ENCODE results near the gene PITX1. TPM values are rescaled to one million over a fixed set of nuclear protein-coding genes. Genes with fewer than 3 reads are reported as not detected.

The PITX1 gene
- total and polyA plus RNA-seq, 2 donors (not counting 1 experiment from before 2014, with no cell fraction given), result 1.7 to 3.1 TPM

- no peaks in the 10 kb centered on the region for H3K4me1 ChIP-seq (ENCODE audit: control insufficient read depth, extremely low read depth, insufficient read depth, low read length)
- no peaks in the 10 kb centered on the region for H3K79me2 ChIP-seq (ENCODE audit: control insufficient read depth, insufficient read depth, low read length)
- H3K36me3 ChIP-seq (ENCODE audit: control insufficient read depth, insufficient read depth, low read length), result no peaks in the 10 kb centered on the region
- H4K20me1 ChIP-seq (ENCODE audit: control insufficient read depth, extremely low read depth, insufficient read depth, low read length), result no peaks in the 10 kb centered on the region
- H3K27me3 ChIP-seq (ENCODE audit: control insufficient read depth, insufficient read depth, low read length), result peaks cover 43% of the 10 kb centered on the region
- no peak overlapping the region for H3K4me2 ChIP-seq (ENCODE audit: extremely low read depth, insufficient read depth, low read length)
- H2AFZ ChIP-seq (ENCODE audit: low read length), result no peak overlapping the region
- DNase-seq (ENCODE audit: low read depth in 2 of 2), result no peak
- no peak overlapping the region for H3K9ac ChIP-seq (ENCODE audit: insufficient read depth, low read length)
- H3K4me3 ChIP-seq (replicated peaks in 1 of 4; ENCODE audit: control extremely low read depth in 1 of 4, insufficient read depth in 1 of 4, low read depth in 3 of 4, low read length in 4 of 4), result no peak overlapping the region
- no peak overlapping the region for H3K27ac ChIP-seq (ENCODE audit: insufficient read depth, low read length)
- no peaks in the 10 kb centered on the region for H3K9me3 ChIP-seq (ENCODE audit: control insufficient read depth, insufficient read depth, low read depth, low read length)
- no peak for TF ChIP-seq EZH2 (IDR thresholded peaks at IDR 0.05; ENCODE audit: low read length, missing control alignments)
- TF ChIP-seq CTCF (conservative IDR thresholded peaks at IDR 0.05 in 1 of 2, IDR thresholded peaks at IDR 0.05 in 1 of 2; ENCODE audit: low read depth in 1 of 2, low read length in 2 of 2), result no peak
These were observed 18.6 kb upstream of the PITX1 start for GRCh38 chr5:135052511-135053145.

GRCh38 chr5:135051872-135052271 is 17.8 kb upstream of the PITX1 start:
- TF ChIP-seq CTCF (conservative IDR thresholded peaks at IDR 0.05 in 1 of 2, IDR thresholded peaks at IDR 0.05 in 1 of 2; ENCODE audit: low read depth in 1 of 2, low read length in 2 of 2) (no peak), EZH2 (IDR thresholded peaks at IDR 0.05; ENCODE audit: low read length, missing control alignments) (no peak)
- no peaks in the 10 kb centered on the region for H4K20me1 ChIP-seq (ENCODE audit: control insufficient read depth, extremely low read depth, insufficient read depth, low read length)
- peaks cover 46% of the 10 kb centered on the region for H3K27me3 ChIP-seq (ENCODE audit: control insufficient read depth, insufficient read depth, low read length)
- H2AFZ ChIP-seq (ENCODE audit: low read length), result no peak overlapping the region
- no peak overlapping the region for H3K4me3 ChIP-seq (replicated peaks in 1 of 4; ENCODE audit: control extremely low read depth in 1 of 4, insufficient read depth in 1 of 4, low read depth in 3 of 4, low read length in 4 of 4)
- no peak for DNase-seq (ENCODE audit: low read depth in 2 of 2)
- H3K9ac ChIP-seq (ENCODE audit: insufficient read depth, low read length), result no peak overlapping the region
- H3K4me2 ChIP-seq (ENCODE audit: extremely low read depth, insufficient read depth, low read length), result no peak overlapping the region
- no peaks in the 10 kb centered on the region for H3K79me2 ChIP-seq (ENCODE audit: control insufficient read depth, insufficient read depth, low read length)
- H3K4me1 ChIP-seq (ENCODE audit: control insufficient read depth, extremely low read depth, insufficient read depth, low read length), result no peaks in the 10 kb centered on the region
- H3K27ac ChIP-seq (ENCODE audit: insufficient read depth, low read length), result no peak overlapping the region
- H3K36me3 ChIP-seq (ENCODE audit: control insufficient read depth, insufficient read depth, low read length), result no peaks in the 10 kb centered on the region
- no peaks in the 10 kb centered on the region for H3K9me3 ChIP-seq (ENCODE audit: control insufficient read depth, insufficient read depth, low read depth, low read length)

- Histone ChIP-seq H3K79me2 (ENCODE audit: control insufficient read depth, insufficient read depth, low read length) (no peaks in the 10 kb centered on the region), H2AFZ (ENCODE audit: low read length) (no peak overlapping the region), H3K4me2 (ENCODE audit: extremely low read depth, insufficient read depth, low read length) (no peak overlapping the region), H3K9me3 (ENCODE audit: control insufficient read depth, insufficient read depth, low read depth, low read length) (no peaks in the 10 kb centered on the region), H3K9ac (ENCODE audit: insufficient read depth, low read length) (no peak overlapping the region), H4K20me1 (ENCODE audit: control insufficient read depth, extremely low read depth, insufficient read depth, low read length) (no peaks in the 10 kb centered on the region), H3K27ac (ENCODE audit: insufficient read depth, low read length) (no peak overlapping the region), H3K27me3 (ENCODE audit: control insufficient read depth, insufficient read depth, low read length) (peaks cover 43% of the 10 kb centered on the region), H3K4me1 (ENCODE audit: control insufficient read depth, extremely low read depth, insufficient read depth, low read length) (no peaks in the 10 kb centered on the region), H3K4me3 (replicated peaks in 1 of 4; ENCODE audit: control extremely low read depth in 1 of 4, insufficient read depth in 1 of 4, low read depth in 3 of 4, low read length in 4 of 4) (no peak overlapping the region), H3K36me3 (ENCODE audit: control insufficient read depth, insufficient read depth, low read length) (no peaks in the 10 kb centered on the region)
- TF ChIP-seq CTCF (conservative IDR thresholded peaks at IDR 0.05 in 1 of 2, IDR thresholded peaks at IDR 0.05 in 1 of 2; ENCODE audit: low read depth in 1 of 2, low read length in 2 of 2) (no peak), EZH2 (IDR thresholded peaks at IDR 0.05; ENCODE audit: low read length, missing control alignments) (no peak)
- no peak for DNase-seq (ENCODE audit: low read depth in 2 of 2)
These were observed 17.4 kb upstream of the PITX1 start for GRCh38 chr5:135051399-135051798.

Measured in fibroblast of lung (primary cell).